Psoas muscle (tissue), 8 donors: ENCODE data around the gene HTR1E. TPM values are rescaled to one million over a fixed set of nuclear protein-coding genes. Genes with fewer than 3 reads are reported as not detected.

Source experiments
- ATAC-seq, 4 donors: fragments of 200-7000 bp; cut with Tn5 transposase; one replicate each; pipeline ENCODE4 v1.9.1; 2020; ENCODE audit warnings: moderate library complexity in 3 of 4, mild to moderate bottlenecking in 2 of 4
- DNase-seq, 2 donors: peaks; one replicate each; pipeline ENCODE4 v3.0.0-alpha.2; 2020
- H3K27ac ChIP-seq: fragments of 200-600 bp; one replicate; pipeline ENCODE4 v1.8.0; 2022
- H3K27me3 ChIP-seq, 3 donors: fragments of 200-600 bp in 1 of 3; one replicate each; pipeline versions ENCODE4 v1.6.1 to v1.8.0; 2013 to 2022; ENCODE audit warnings: low read length in 2 of 3, mild to moderate bottlenecking in 2 of 3, moderate library complexity in 1 of 3; ENCODE audit not compliant: insufficient read depth in 3 of 3
- H3K36me3 ChIP-seq, 2 donors: fragments of 200-600 bp in 1 of 2; one replicate each; pipeline versions ENCODE4 v1.6.1 to v1.8.0; 2013 to 2022; ENCODE audit warnings: low read depth in 1 of 2, mild to moderate bottlenecking in 1 of 2, moderate library complexity in 1 of 2; ENCODE audit not compliant: insufficient read depth in 1 of 2
- H3K4me1 ChIP-seq: fragments of 200-600 bp; one replicate; pipeline ENCODE4 v1.8.0; 2022
- H3K4me3 ChIP-seq: fragments of 200-600 bp; one replicate; pipeline ENCODE4 v1.8.0; 2022; ENCODE audit warnings: mild to moderate bottlenecking
- H3K9me3 ChIP-seq: fragments of 200-600 bp; one replicate; pipeline ENCODE4 v1.8.0; 2022
- CTCF ChIP-seq: fragments of 200-600 bp; IDR thresholded peaks from one replicate; pipeline ENCODE4 v1.8.0; 2022; ENCODE audit warnings: antibody characterized with exemption
- WGBS, 3 donors: extraction: QIAGEN DNeasy Blood & Tissue Kit; methylation state at CpG; one replicate each; pipeline versions ENCODE4 v1.1.6 to v1.1.7; 2013; 5-methylcytosine and 5-hydroxymethylcytosine counted together
- intact Hi-C, 2 donors: fragments of 100-400 bp; cut with DNase I; formaldehyde crosslinking; loops; one replicate each; pipeline versions ENCODE4 v1.11.0 to v1.14.2; 2022
- polyA plus RNA-seq, 3 donors: library from polyadenylated mRNA; stranded (reverse); fragments of 200-250 nt; gene quantifications; one replicate each; pipeline ENCODE4 v1.2.3, GENCODE V29; 2013
- total RNA-seq, 4 donors: library from RNA; stranded (reverse); fragmentation: NEBNext Ultra II Directional in 2 of 4; extraction: Animal tissue kit (Norgen Biotek cat#: 25700) in 2 of 4; gene quantifications; one replicate each; pipeline versions ENCODE4 v1.2.1 to v1.2.4, GENCODE V29; 2021 to 2023
- donor health status: healthy with polysubstance abuse.
- donor health status: DM: no; HTN: no; CAD: no; lungs with moderate emphysema.
- donor health status: Bipolar disorder and iron deficiency.
- donor health status: healthy.
- donor health status: DM: yes; HTN: yes; CAD: no.
- donor health status: DM: no; HTN: no; CAD: no.
- donor health status: DM: no; HTN: no; CAD: no.
- donor health status: DM: yes; HTN: yes; CAD: no.

HTR1E gene
- total and polyA plus RNA-seq, 7 donors, result not detected

GRCh38 chr6:86934365-86934764 is 3.0 kb upstream of the HTR1E start:
- Histone ChIP-seq H3K36me3 (no peaks in the 10 kb centered on the region), H3K4me1 (no peaks in the 10 kb centered on the region), H3K4me3 (no peak overlapping the region), H3K27ac (no peak overlapping the region), H3K9me3 (no peaks in the 10 kb centered on the region), H3K27me3 (peaks cover 0 to 28% (median 0%) of the 10 kb centered on the region in 3 donors)
- TF ChIP-seq CTCF, result no peak
- DNase-seq, result no peak
- intact Hi-C loops, result no loop called here
- ATAC-seq, result no peak
- 67 to 80% (median 70%) methylated on average over 1 of the region's 1 CpG for WGBS, 3 donors

- H3K27me3 ChIP-seq, result peaks cover 0 to 28% (median 0%) of the 10 kb centered on the region in 3 donors
- H3K27ac ChIP-seq, result no peak overlapping the region
- DNase-seq, result no peak
- peak overlapping the region; percentile 34 for H3K4me3 ChIP-seq
- no peak for TF ChIP-seq CTCF
- intact Hi-C loops, result no loop called here
- no peaks in the 10 kb centered on the region for H3K9me3 ChIP-seq
- WGBS, 3 donors, result 2 to 6% (median 2%) methylated on average over 11 to 12 of the region's 12 CpGs
- ATAC-seq, result peak in 1 of 4 donors; percentile 46
- H3K4me1 ChIP-seq, result no peaks in the 10 kb centered on the region
- H3K36me3 ChIP-seq, result no peaks in the 10 kb centered on the region
Measured at GRCh38 chr6:86936834-86937218, 502 bp upstream of the HTR1E start.

GRCh38 chr6:86938814-86939213 is 1.5 kb downstream of the HTR1E start:
- Histone ChIP-seq H3K4me1 (no peaks in the 10 kb centered on the region), H3K27ac (no peak overlapping the region), H3K4me3 (no peak overlapping the region), H3K27me3 (peaks cover 0 to 28% (median 0%) of the 10 kb centered on the region in 3 donors), H3K36me3 (no peaks in the 10 kb centered on the region), H3K9me3 (no peaks in the 10 kb centered on the region)
- 74 to 82% (median 79%) methylated on average over 4 of the region's 4 CpGs for WGBS, 3 donors
- intact Hi-C loops, result no loop called here
- DNase-seq (no peak), ATAC-seq (no peak)
- TF ChIP-seq CTCF, result no peak

GRCh38 chr6:86941461-86941860 is 4.1 kb downstream of the HTR1E start:
- no peak for ATAC-seq
- 52 to 67% (median 54%) methylated on average over 1 of the region's 1 CpG for WGBS, 3 donors
- Histone ChIP-seq H3K27me3 (peaks cover 0 to 18% (median 0%) of the 10 kb centered on the region in 3 donors), H3K27ac (no peak overlapping the region), H3K4me3 (no peak overlapping the region), H3K36me3 (no peaks in the 10 kb centered on the region), H3K4me1 (no peaks in the 10 kb centered on the region), H3K9me3 (no peaks in the 10 kb centered on the region)
- no peak for TF ChIP-seq CTCF
- no peak for DNase-seq
- intact Hi-C loops, result no loop called here

GRCh38 chr6:86942769-86943516 is 5.6 kb downstream of the HTR1E start:
- TF ChIP-seq CTCF, result no peak
- no peak for DNase-seq
- Histone ChIP-seq H3K4me3 (no peak overlapping the region), H3K27ac (no peak overlapping the region), H3K9me3 (no peaks in the 10 kb centered on the region), H3K27me3 (peaks cover 0 to 3% (median 0%) of the 10 kb centered on the region in 3 donors), H3K36me3 (no peaks in the 10 kb centered on the region), H3K4me1 (no peaks in the 10 kb centered on the region)
- 73 to 84% (median 77%) methylated on average over 6 of the region's 6 CpGs for WGBS, 3 donors
- intact Hi-C loops, result no loop called here
- ATAC-seq, result no peak
